Stimulated activated CD8-positive, alpha-beta memory T cell treated with anti-CD3 and anti-CD28 coated beads, Interleukin-15, amount 100 ng/mL, for 24 hours (primary cell): ENCODE data around the gene PRKCH.

Experiments
- DNase-seq: peaks from one replicate; pipeline ENCODE4 v3.0.0-alpha.2; 2020; ENCODE audit warnings: low read depth

The PRKCH gene

GRCh38 chr14:61569308-61569707, 247.9 kb downstream of the PRKCH start:
- DNase-seq: no peak

GRCh38 chr14:61569812-61570548, 248.6 kb downstream of the PRKCH start:
- no peak for DNase-seq

GRCh38 chr14:61570549-61571290, 249.3 kb downstream of the PRKCH start:
- DNase-seq: no peak

- no peak for DNase-seq
Measured at GRCh38 chr14:61571917-61572316, 250.5 kb downstream of the PRKCH start.

GRCh38 chr14:61573321-61573720, 251.9 kb downstream of the PRKCH start:
- no peak for DNase-seq

GRCh38 chr14:61573748-61574513, 252.6 kb downstream of the PRKCH start:
- DNase-seq: no peak

GRCh38 chr14:61574514-61574807, 253.1 kb downstream of the PRKCH start:
- no peak for DNase-seq

- no peak for DNase-seq
Measured at GRCh38 chr14:61575126-61575525, 253.7 kb downstream of the PRKCH start.

GRCh38 chr14:61575551-61576150, 254.3 kb downstream of the PRKCH start:
- DNase-seq: no peak

GRCh38 chr14:61577506-61577931, 256.1 kb downstream of the PRKCH start:
- no peak for DNase-seq

- no peak for DNase-seq
Measured at GRCh38 chr14:61578745-61579144, 257.4 kb downstream of the PRKCH start.

- DNase-seq: no peak
Measured at GRCh38 chr14:61581340-61581739, 260.0 kb downstream of the PRKCH start.

GRCh38 chr14:61581955-61582615, 260.7 kb downstream of the PRKCH start:
- DNase-seq: no peak

- DNase-seq: no peak
Measured at GRCh38 chr14:61582815-61583214, 261.4 kb downstream of the PRKCH start.

GRCh38 chr14:61584331-61584741, 263.0 kb downstream of the PRKCH start:
- DNase-seq: no peak

- DNase-seq: no peak
Measured at GRCh38 chr14:61585598-61586543, 264.5 kb downstream of the PRKCH start.

- DNase-seq: no peak
Measured at GRCh38 chr14:61586544-61587055, 265.2 kb downstream of the PRKCH start.

- DNase-seq: no peak
Measured at GRCh38 chr14:61587081-61587713, 265.8 kb downstream of the PRKCH start.

- no peak for DNase-seq
Measured at GRCh38 chr14:61588419-61588901, 267.1 kb downstream of the PRKCH start.
